ENCODE data around the gene FA2H.
"Not testable (repeated sequence)": the region's sequence is repeated elsewhere in the genome, so short reads cannot be mapped to it uniquely, and the experiment has no call there.

FA2H gene, protein sequence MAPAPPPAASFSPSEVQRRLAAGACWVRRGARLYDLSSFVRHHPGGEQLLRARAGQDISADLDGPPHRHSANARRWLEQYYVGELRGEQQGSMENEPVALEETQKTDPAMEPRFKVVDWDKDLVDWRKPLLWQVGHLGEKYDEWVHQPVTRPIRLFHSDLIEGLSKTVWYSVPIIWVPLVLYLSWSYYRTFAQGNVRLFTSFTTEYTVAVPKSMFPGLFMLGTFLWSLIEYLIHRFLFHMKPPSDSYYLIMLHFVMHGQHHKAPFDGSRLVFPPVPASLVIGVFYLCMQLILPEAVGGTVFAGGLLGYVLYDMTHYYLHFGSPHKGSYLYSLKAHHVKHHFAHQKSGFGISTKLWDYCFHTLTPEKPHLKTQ

DNA sequence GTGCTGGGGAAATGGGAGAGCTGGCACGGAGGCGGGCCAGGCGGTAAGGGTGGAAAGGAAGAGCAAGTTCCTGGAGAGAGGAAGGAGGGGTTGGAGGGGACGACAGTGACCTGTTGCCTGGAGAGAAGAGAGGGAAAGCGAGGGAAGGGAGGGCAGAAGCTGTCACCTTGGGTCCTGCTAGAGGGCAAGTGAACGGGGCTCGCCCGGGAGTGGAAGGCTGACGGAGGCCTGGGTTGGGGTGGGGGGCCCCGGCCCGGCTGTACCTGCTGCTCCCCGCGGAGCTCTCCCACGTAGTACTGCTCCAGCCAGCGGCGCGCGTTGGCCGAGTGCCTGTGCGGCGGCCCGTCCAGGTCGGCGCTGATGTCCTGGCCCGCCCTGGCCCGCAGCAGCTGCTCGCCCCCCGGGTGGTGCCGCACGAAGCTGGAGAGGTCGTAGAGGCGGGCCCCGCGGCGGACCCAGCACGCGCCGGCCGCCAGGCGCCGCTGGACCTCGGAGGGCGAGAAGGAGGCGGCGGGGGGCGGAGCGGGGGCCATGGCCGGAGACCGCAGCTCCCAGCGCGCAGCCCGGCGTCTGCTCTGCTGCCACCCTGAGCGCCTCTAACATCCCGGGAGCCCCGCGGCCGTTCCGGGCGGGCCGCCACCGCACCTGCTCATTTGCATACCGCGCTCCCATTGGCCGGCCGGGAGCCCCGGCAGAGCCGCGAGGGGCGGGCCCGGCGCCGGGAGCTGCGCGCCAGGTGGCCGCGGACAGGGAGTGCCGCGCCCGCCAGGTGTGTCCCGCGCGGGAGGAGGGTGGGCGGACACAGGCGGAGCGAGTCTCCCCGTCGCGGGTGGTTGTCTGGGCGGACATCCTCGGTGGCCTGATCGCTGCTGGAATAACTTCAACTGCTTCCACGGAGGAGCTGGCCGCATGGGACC lies at the start of gene FA2H:
TSS of gene FA2H (minus strand) at position 598 of the 917 bp plus-strand sequence. CDS start at position 533, 65 bp downstream.
- peak; percentile 51 for DNase-seq

DNA sequence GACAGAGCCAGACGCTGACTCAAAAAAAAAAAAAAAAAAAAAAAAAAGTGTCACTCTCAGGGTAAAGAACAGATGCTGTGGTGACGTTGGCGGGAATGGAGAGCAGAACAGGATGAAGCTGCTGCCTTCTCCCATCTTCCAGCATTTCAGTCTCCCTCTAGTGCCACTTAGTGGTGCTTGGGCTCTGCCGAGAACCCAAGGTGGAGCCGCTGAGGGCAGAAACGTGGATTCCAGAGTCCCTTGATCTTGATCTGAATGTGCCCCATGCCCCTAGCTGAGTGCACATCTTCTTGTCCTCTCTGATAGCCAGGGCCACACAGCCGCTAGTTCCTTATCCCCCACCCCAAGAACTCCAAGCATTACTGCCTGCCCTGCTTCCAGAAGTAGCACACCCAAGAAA lies 43.2 kb upstream of the FA2H start:
- peak; percentile 49 for DNase-seq

GRCh38 chr16:74813109-74813641 lies 38.6 kb upstream of the FA2H start:
- DNase-seq: peak; percentile 18

DNA sequence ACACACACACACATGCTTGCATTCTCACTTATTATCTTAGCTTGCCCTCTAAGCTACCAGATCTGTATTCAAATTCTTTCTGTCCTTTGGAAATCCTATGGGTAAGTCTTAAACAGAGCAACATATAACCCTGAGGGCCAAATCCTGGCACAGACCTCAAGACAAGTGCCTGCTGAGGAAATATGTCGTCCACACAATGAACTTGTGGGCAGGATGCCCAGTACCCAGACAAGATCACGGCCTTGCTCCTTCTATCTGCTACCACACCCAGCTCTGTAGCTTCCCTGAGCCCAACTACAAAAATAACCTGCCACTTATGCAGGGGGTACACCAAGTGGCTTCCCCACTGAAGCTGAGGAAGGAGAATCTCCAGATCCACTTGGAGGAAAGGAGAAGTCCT lies 37.3 kb upstream of the FA2H start:
- DNase-seq: no peak

- DNase-seq: not testable (repeated sequence)
These were observed 36.6 kb upstream of the FA2H start for GRCh38 chr16:74811216-74811615.

GRCh38 chr16:74807052-74807646 lies 32.5 kb upstream of the FA2H start:
- no peak for DNase-seq

DNA sequence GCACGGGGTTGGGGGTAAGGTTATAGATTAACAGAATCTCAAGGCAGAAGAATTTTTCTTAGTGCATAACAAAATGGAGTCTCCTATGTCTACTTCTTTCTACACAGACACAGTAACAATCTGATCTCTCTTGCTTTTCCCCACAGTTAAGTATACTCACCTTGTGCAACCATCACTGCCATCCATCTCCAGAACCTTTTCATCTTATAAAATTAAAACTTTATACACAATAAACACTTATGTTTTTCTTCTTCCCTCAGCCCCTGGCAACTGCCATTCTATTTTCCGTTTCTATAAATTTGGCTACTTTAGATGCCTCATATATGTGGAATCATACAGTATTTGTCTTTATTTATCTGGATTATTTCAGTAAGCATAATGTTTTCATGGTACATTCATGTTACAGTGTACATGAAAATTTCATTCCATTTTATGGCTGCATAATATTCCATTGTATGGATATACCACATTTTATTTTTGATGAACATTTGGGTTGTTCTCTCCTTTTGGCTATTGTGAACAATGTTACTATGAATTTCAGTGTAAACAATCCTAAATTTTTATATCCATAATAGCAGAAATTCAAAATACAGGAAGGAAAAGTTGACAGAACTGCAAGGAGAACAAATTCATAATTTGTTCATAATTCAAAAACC lies 25.7 kb upstream of the FA2H start:
- DNase-seq: no peak

- no peak for DNase-seq
These were observed 22.8 kb upstream of the FA2H start for GRCh38 chr16:74797414-74797813.

GRCh38 chr16:74795104-74795503 lies 20.5 kb upstream of the FA2H start:
- no peak for DNase-seq

- no peak for DNase-seq
These were observed 20.0 kb upstream of the FA2H start for GRCh38 chr16:74794668-74795067.

DNA sequence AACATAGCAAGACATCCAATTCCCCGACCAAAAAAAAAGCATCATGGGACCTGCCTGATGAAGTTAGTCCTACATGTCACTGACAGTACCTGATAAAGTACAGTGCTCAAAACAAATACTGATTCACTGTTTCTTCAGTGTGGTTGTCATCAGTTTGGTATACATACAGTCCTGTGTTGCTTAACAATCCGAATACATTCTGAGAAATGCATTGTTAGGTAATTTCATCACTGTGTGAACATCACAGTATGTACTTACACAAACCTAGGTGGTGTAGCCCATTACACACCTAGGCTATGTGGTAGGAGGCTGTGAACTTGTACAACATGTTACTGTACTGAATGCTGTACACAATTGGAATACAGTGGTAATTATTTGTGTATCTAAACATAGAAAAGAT lies 19.0 kb upstream of the FA2H start:
- DNase-seq: no peak

GRCh38 chr16:74792225-74792624 lies 17.6 kb upstream of the FA2H start:
- DNase-seq: no peak

DNA sequence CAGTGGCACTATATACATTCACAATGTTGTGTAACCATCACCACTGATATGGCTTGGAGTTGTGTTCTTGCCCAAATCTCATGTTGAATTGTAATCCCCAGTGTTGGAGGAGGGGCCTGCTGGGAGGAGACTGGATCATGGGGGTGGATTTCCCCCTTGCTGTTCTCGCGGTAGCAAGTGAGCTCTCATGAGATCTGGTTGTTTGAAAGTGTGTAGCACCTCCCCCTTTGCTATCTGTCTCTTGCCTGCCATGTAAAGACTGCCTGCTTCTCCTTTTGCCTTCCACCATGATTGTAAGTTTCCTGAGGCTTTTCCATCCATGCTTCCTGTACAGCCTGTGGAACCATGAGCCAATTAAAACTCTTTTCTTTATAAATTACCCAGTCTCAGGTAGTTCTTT lies 17.1 kb upstream of the FA2H start:
- DNase-seq: not testable (repeated sequence)

- DNase-seq: no peak
These were observed 13.5 kb upstream of the FA2H start for GRCh38 chr16:74788108-74788507.

- no peak for DNase-seq
These were observed 10.4 kb upstream of the FA2H start for GRCh38 chr16:74785031-74785430.

- DNase-seq: no peak
These were observed 4.0 kb upstream of the FA2H start for GRCh38 chr16:74778646-74779045.

DNA sequence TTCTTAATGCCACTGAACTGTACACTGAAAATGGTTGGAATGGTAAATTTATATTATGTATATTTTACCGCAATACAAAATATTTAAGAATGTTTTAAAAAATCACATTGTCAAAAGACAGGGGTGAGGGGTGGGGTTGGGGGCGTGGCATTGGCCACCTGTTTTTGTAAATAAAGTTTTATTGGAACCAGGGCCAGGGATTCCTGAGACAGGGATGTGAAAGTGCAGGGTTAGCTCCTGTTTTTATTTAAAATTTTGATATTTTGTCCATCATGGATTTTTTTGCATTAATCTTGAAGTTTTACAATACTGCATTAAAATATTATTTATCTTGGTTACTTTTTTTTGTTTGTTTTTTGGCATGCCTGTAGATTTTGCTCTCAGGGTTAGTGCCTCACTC lies 2.3 kb upstream of the FA2H start:
- DNase-seq: no peak

DNA sequence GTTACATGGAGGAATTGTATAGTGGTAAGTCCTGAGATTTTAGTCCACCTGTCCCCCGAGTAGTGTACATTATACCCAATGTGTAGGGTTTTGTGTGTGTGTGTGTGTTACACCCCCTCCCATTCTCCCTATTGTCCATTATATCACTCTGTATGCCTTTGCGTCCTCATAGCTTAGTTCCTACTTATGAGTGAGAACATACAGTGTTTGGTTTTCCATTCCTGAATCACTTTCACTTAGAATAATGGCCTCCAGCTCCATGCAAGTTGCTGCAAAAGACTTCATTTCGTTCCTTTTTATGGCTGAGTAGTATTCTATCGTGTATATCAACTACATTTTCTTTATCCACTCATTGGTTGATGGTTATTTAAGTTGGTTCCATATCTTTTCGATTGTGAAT lies 635 bp upstream of the FA2H start:
- no peak for DNase-seq

- no peak for DNase-seq
These were observed 986 bp downstream of the FA2H start for GRCh38 chr16:74773446-74774222.

DNA sequence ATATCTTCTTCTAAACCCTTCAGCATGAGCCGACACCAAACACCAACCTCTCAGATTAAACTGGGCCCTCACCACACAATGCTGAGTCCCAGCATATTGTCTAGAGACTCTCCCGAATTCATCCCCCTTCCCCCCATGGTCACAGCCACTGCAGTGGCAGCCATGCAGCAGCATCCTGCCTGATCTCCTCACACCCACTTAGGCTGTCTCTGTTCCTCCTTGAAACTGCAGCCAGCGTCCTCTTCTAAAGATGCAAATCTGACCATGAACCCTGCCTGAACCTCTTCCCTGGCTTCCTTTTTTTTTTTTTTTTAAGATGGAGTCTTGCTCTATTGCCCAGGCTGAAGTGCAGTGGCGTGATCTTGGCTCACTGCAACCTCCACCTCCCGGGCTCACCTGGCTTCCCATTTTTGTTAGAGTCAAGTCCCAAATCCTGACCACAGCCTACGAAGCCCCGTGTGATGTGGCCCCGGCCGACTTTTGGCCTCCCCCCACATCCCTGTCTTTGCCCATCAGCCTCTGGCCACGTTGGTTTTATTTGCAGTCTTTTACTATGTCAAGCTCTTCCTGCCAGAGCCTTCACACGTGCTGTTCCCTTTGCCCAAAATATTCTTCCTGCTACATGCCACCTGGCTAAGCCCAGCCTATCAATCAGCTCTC lies 2.8 kb downstream of the FA2H start:
- no peak for DNase-seq

DNA sequence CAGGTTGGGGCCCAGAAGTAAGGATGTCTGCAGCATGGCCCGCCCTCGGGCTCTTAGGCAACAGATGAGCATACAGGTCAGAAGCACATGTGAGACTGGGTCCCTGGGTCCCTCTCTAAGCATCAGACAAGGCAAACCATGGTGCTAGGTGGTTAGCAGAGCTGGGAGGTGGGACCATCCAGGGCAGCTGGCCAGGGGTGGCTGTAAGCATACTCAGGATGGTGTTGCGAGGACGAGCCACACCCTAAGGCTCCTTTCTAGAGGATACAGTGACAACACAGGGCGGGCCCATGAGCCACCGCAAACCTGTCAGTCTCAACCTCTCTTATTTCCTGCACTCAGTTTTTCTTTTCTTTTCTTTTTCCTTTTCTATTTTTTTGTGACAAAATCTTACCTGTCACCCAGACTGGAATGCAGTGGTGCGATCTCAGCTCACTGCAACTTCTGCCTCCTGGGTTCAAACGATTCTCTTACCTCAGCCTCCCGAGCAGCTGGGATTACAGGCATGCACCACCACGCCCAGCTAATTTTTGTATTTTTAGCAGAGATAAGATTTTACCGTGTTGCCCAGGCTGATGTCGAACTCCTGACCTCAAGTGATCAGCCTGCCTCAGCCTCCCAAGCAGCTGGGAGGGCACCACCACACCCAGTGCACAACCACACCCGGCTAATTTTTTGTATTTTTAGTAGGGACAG lies 3.6 kb downstream of the FA2H start:
- no peak for DNase-seq

All from NCI-H524 treated with DMSO at 0.1 percent for 48 hours (cell line).